HG03571 (cell line): Measurements from ENCODE around the gene NEIL1.
"Not testable (repeated sequence)": the region's sequence is repeated elsewhere in the genome, so short reads cannot be mapped to it uniquely, and the experiment has no call there.

ENCODE experiments used
- ATAC-seq: cut with Tn5 transposase; IDR thresholded peaks from one replicate; pipeline ENCODE4 v1.9.1; 2021; ENCODE audit not compliant: unreplicated experiment

The NEIL1 gene

GRCh38 chr15:75333654-75334419, 13.0 kb upstream of the NEIL1 start:
- not testable (repeated sequence) for ATAC-seq

DNA sequence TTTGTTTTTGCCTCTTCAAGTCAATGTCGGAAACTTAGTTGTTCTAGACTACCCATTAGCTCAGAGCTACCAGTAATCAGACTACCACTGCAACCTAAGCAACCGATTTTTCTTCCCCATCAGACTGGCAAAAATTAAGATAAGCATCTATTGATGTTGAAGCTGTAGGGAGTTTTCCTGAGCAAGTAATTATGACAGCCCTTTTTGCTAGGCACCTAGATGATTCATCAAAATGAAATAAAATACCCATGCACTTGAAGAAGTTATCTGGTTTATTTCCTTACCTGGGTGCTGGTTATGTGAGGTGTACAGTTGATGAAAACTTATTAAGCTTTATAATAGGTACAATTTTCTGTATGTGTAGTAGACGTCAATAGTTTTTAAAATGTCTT, 11.5 kb upstream of the NEIL1 start:
- ATAC-seq: no peak

- no peak for ATAC-seq
These were observed 11.0 kb upstream of the NEIL1 start, which contains the start of gene COMMD4 for GRCh38 chr15:75335705-75336355. TSS of gene COMMD4 (plus strand) at chr15:75336063. CDS start at chr15:75336090, 27 bp downstream.

- no peak for ATAC-seq
These were observed 8.1 kb upstream of the NEIL1 start for GRCh38 chr15:75338661-75339240.

DNA sequence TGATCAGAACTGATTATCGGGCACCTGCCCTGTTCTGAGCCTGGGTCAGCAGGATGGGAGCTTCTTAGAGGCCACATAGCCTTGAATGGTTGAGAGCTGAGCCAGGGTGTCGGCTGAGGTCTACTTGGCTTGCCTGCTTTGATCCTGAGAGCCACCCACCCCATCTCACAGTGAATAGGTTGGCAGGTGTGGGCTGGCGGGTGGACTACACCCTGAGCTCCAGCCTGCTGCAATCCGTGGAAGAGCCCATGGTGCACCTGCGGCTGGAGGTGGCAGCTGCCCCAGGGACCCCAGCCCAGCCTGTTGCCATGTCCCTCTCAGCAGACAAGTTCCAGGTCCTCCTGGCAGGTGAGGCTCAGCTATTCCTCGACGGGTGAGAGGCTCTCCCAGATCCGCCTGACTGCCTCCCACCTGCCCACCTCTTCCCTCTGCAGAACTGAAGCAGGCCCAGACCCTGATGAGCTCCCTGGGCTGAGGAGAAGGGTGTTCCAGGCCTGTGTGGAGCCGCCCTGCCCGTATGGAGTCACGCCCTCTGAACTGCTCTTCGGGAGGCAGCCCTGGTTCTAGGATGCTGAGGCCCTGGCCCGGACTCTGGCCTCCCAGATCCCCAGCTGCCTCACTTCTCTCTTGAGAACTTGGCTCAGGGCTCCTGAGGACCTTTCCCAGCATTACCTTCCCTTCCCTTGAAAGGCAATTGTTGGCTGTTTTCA, 7.2 kb upstream of the NEIL1 start:
- no peak for ATAC-seq

DNA sequence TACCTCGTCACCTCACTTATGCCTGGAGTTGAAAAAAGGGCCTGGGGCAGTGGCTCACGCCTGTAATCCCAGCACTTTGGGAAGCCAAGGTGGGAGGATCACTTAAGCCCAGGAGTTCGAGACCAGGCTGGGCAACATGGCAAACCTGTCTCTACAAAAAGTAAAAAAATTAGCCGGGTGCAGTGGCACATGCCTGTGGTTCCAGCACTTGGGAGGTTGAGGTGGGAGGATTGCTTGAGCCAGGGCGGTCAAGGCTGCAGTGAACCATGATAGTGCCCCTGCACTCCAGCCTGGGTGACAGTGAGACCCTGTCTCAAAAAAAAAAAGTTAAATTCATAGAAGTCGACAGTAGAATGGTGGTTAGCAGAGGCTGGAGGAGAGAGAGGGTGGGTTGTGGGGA, 4.6 kb upstream of the NEIL1 start:
- no peak for ATAC-seq

DNA sequence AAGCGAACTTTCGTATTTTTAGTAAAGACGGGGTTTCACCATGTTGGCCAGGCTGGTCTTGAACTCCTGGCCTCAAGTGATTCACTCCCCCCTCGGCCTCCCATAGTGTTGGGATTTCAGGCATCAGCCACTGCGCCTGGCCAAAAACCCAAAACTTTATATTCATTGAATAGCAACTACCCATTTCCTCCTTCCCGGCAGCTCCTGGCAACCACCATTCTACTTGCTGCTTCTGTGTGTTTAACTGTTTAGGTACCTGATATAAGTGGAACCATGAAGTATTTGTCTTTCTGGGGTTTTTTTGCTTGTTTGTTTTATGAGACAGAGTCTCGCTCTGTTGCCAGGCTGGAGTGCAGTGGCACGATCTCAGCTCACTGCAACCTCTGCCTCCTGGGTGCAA, 2.9 kb upstream of the NEIL1 start:
- ATAC-seq: not testable (repeated sequence)

GRCh38 chr15:75347222-75348033, 589 bp downstream of the NEIL1 start:
- ATAC-seq: no peak

GRCh38 chr15:75348034-75348561, 1.3 kb downstream of the NEIL1 start:
- no peak for ATAC-seq

- ATAC-seq: no peak
These were observed 1.9 kb downstream of the NEIL1 start for GRCh38 chr15:75348562-75349350.

- ATAC-seq: not testable (repeated sequence)
These were observed 2.5 kb downstream of the NEIL1 start for GRCh38 chr15:75349351-75349669.

GRCh38 chr15:75349851-75350588, 3.2 kb downstream of the NEIL1 start:
- no peak for ATAC-seq

DNA sequence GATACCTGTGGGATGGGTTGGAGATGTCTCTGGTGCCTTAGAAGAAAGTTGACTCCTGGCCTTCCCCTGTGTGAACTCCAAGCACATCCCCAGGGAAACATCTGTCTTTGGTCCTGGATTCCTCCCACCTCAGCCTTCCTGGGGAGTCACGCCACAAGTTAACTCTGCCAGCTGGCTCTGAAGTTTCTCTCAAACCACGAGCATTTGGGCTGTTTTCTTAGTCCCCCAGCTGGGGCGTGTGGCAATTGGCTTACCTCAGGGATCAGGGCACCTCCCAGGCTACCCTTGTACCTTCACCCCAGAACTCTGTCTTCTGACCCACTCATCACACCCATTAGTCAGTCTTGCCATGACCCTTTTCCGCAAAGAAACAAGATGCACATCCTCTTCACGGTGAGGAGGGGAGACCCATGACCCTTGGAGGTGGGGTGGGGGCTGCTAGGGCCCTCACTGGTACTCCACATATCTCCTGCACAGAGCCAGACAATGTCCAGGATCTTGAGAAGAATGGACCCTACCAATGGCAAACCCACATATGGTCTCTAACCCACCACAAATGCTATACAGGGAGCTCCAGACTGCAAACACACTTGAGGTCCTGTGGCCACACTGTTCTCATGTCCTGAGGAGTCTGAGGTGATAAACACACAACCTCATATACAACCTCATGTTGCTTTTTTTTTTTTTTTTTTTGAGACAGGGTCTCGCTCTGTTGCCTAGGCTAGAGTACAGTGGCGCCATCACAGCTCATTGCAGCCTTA, 3.9 kb downstream of the NEIL1 start:
- no peak for ATAC-seq

- ATAC-seq: no peak
These were observed 5.6 kb downstream of the NEIL1 start for GRCh38 chr15:75352186-75353080.

GRCh38 chr15:75353604-75354003, 6.8 kb downstream of the NEIL1 start:
- no peak for ATAC-seq

- ATAC-seq: no peak
These were observed 7.6 kb downstream of the NEIL1 start for GRCh38 chr15:75354454-75354853.

DNA sequence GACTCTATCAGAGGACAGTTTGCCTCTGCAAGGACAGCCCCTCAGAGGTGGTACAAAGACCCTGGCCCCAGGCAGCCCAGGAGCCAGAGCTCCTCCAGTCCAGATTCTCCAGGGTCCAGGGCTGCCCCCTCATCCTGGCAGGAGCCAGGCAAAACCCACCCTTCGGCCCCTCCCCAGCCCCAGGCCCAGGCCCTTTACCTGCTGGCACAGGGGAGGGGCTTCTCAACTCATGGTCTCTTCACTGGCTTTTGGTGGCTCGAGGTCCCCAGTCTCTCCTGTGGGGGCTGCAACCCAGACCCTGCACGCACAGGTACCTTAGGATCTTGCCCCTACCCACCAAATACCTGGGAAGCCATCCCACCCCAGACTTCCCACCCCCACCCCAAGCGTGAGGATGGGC, 8.5 kb downstream of the NEIL1 start:
- no peak for ATAC-seq
